HL-60 (cell line): ENCODE results near the gene SUSD4.

Source experiments
- DNase-seq, 2 experiments: peaks; one replicate each; pipeline ENCODE4 v3.0.0-alpha.2; 2010 to 2020; ENCODE audit warnings: low read depth in 1 of 2, low spot score in 1 of 2
- H3K27ac ChIP-seq: fragments of 250-450 bp; sonication (Bioruptor Pico); replicated peaks from 2 replicates; pipeline ENCODE4 v1.5.1; 2020; ENCODE audit warnings: mild to moderate bottlenecking, moderate library complexity
- H3K27me3 ChIP-seq: fragments of 250-450 bp; sonication (Bioruptor Pico); 2 replicates; pipeline ENCODE4 v1.5.1; 2021; ENCODE audit warnings: mild to moderate bottlenecking, moderate library complexity; ENCODE audit not compliant: insufficient read depth, poor library complexity, severe bottlenecking
- H3K4me3 ChIP-seq: replicated peaks from 2 replicates; pipeline ENCODE4 v1.5.1; 2011; ENCODE audit warnings: mild to moderate bottlenecking, control low read depth, low read length; ENCODE audit not compliant: insufficient read depth
- CTCF ChIP-seq: IDR thresholded peaks from one replicate; pipeline ENCODE4 v1.5.1; 2011; ENCODE audit warnings: low read length, control low read depth, inconsistent platforms; ENCODE audit not compliant: insufficient read depth
- GABPA ChIP-seq: IDR thresholded peaks from 2 replicates; pipeline ENCODE4 v1.6.1; 2012; ENCODE audit warnings: low read depth
- POLR2AphosphoS5 ChIP-seq: IDR thresholded peaks from 2 replicates; pipeline ENCODE4 v1.6.1; 2012; ENCODE audit warnings: low read depth
- REST ChIP-seq: IDR thresholded peaks from 2 replicates; pipeline ENCODE4 v1.6.1; 2012; ENCODE audit warnings: low read depth; ENCODE audit not compliant: insufficient replicate concordance
- SPI1 ChIP-seq: IDR thresholded peaks from 2 replicates; pipeline ENCODE4 v1.6.1; 2012; ENCODE audit warnings: low read depth, mild to moderate bottlenecking, borderline replicate concordance

Gene SUSD4

GRCh38 chr1:223331301-223331700 lies 32.7 kb downstream of the SUSD4 start:
- TF ChIP-seq SPI1 (no peak), CTCF (no peak), REST (no peak), POLR2AphosphoS5 (no peak), GABPA (no peak)
- DNase-seq: no peak

GRCh38 chr1:223330466-223330865 lies 33.5 kb downstream of the SUSD4 start:
- Histone ChIP-seq H3K4me3 (no peak overlapping the region), H3K27me3 (no peaks in the 10 kb centered on the region), H3K27ac (no peak overlapping the region)
- DNase-seq: no peak
- no peak for TF ChIP-seq SPI1
- no peak for TF ChIP-seq POLR2AphosphoS5
- TF ChIP-seq CTCF: no peak
- TF ChIP-seq REST: no peak
- no peak for TF ChIP-seq GABPA

More at GRCh38 chr1:223331301-223331700, 32.7 kb downstream of the SUSD4 start:
- Histone ChIP-seq H3K27me3 (no peaks in the 10 kb centered on the region), H3K4me3 (no peak overlapping the region), H3K27ac (no peak overlapping the region)

DNA sequence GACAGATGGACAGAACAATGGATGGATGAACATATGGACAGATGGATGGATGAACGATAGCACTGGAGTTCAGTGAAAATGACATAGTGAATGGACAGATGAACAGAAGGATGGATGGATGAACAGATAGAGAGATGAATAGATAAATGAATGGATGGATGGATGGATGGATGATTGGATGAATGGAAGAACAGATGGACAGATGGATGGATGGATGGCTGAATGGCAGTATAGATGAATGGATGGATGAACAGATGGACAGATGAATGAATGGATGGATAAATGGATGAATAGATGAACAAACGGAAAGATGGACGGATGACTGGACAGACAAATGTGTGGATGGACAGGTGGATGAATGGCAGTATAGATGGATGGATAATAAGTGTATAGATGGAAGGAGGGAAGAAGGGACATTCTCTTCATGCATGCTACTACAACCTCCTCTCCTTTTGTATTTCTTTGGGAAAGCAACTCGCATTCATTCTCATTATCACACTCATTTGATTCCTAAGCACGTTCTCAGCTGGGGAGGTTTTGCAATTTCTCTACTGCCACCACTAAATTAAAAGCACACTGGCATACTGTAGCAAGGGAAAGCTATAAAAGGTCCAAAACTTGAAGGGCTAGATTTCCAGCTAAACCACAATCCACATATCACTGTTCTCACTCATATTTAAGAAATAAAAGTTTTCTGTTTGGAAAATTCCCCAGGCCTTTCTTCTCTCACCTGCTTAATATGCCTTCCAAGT lies 34.1 kb downstream of the SUSD4 start:
- Histone ChIP-seq H3K4me3 (no peak overlapping the region), H3K27me3 (no peaks in the 10 kb centered on the region), H3K27ac (no peak overlapping the region)
- TF ChIP-seq REST: no peak
- DNase-seq: no peak
